Peyer's patch (tissue), 4 donors: Measurements from ENCODE around the gene ARF1. TPM values are rescaled to one million over a fixed set of nuclear protein-coding genes. Genes with fewer than 3 reads are reported as not detected.

Experiments
- DNase-seq, 3 donors: peaks; one replicate each; pipeline ENCODE4 v3.0.0-alpha.2; 2017 to 2019
- H3K27ac ChIP-seq, 4 donors: fragments of 200-600 bp; sonication (generic); one replicate each; pipeline ENCODE4 v1.5.1; 2016 to 2019
- H3K27me3 ChIP-seq, 2 donors: fragments of 200-600 bp; sonication (generic); one replicate each; pipeline ENCODE4 v1.5.1; 2019
- H3K36me3 ChIP-seq, 3 donors: fragments of 200-600 bp; sonication (generic); one replicate each; pipeline ENCODE4 v1.5.1; 2016 to 2019
- H3K4me1 ChIP-seq, 4 donors: fragments of 200-600 bp; sonication (generic); one replicate each; pipeline ENCODE4 v1.5.1; 2016 to 2019
- H3K4me3 ChIP-seq, 4 donors: fragments of 200-600 bp; sonication (generic); 1 replicate in 3 of 4; 2 replicates in 1 of 4; pipeline ENCODE4 v1.5.1; 2016 to 2019; ENCODE audit warnings: mild to moderate bottlenecking in 1 of 4
- H3K9me3 ChIP-seq, 4 donors: fragments of 200-600 bp; sonication (generic); one replicate each; pipeline ENCODE4 v1.5.1; 2016 to 2019; ENCODE audit warnings: mild to moderate bottlenecking in 1 of 4
- CTCF ChIP-seq, 6 experiments: fragments of 450-650 bp in 4 of 6; fragments of 200-600 bp in 2 of 6; sonication (generic) in 1 of 6; IDR thresholded peaks; one replicate each; pipeline ENCODE4 v1.5.1; 2017 to 2019; ENCODE audit warnings: antibody characterized with exemption in 6 of 6, mild to moderate bottlenecking in 3 of 6, moderate library complexity in 1 of 6
- POLR2A ChIP-seq, 2 donors: fragments of 450-650 bp; IDR thresholded peaks; one replicate each; pipeline ENCODE4 v1.5.1; 2017; ENCODE audit warnings: antibody characterized with exemption in 2 of 2, mild to moderate bottlenecking in 2 of 2, moderate library complexity in 2 of 2
- total RNA-seq, 4 donors: library from RNA; depleted of rRNA; stranded (reverse); fragments of >200 nt; gene quantifications; one replicate each; pipeline ENCODE4 v1.1.0, GENCODE V29; 2016

The ARF1 gene
- total RNA-seq, 4 donors from 2014 or later, result 243 to 434 (median 392) TPM

GRCh38 chr1:228120857-228121489, 38.5 kb downstream of the ARF1 start:
- no peak overlapping the region for H3K27ac ChIP-seq
- DNase-seq, result peak in 1 of 3 donors; percentile 1
- H3K9me3 ChIP-seq, result no peaks in the 10 kb centered on the region
- H3K4me3 ChIP-seq, result no peak overlapping the region
- no peaks in the 10 kb centered on the region for H3K4me1 ChIP-seq
- H3K36me3 ChIP-seq, result no peaks in the 10 kb centered on the region
- no peaks in the 10 kb centered on the region for H3K27me3 ChIP-seq
- TF ChIP-seq CTCF (IDR thresholded peaks at IDR 0.05), result no peak

- no peak overlapping the region for H3K4me3 ChIP-seq
- no peaks in the 10 kb centered on the region for H3K4me1 ChIP-seq
- H3K36me3 ChIP-seq, result no peaks in the 10 kb centered on the region
- H3K9me3 ChIP-seq, result no peaks in the 10 kb centered on the region
- TF ChIP-seq POLR2A (IDR thresholded peaks at IDR 0.05) (no peak), CTCF (IDR thresholded peaks at IDR 0.05) (no peak)
- peak in 1 of 3 donors; percentile 13 for DNase-seq
- H3K27me3 ChIP-seq, result no peaks in the 10 kb centered on the region
- no peak overlapping the region for H3K27ac ChIP-seq
Observed at GRCh38 chr1:228122921-228123441, 40.5 kb downstream of the ARF1 start.

GRCh38 chr1:228123505-228123904, 41.0 kb downstream of the ARF1 start:
- H3K27me3 ChIP-seq, result no peaks in the 10 kb centered on the region
- no peak overlapping the region for H3K4me3 ChIP-seq
- no peaks in the 10 kb centered on the region for H3K36me3 ChIP-seq
- no peak overlapping the region for H3K27ac ChIP-seq
- no peak for TF ChIP-seq CTCF (IDR thresholded peaks at IDR 0.05)
- TF ChIP-seq POLR2A (IDR thresholded peaks at IDR 0.05), result no peak
- H3K4me1 ChIP-seq, result no peaks in the 10 kb centered on the region
- peak in 1 of 3 donors; percentile 6 for DNase-seq
- no peaks in the 10 kb centered on the region for H3K9me3 ChIP-seq

- Histone ChIP-seq H3K4me1 (no peaks in the 10 kb centered on the region), H3K27me3 (no peaks in the 10 kb centered on the region), H3K36me3 (no peaks in the 10 kb centered on the region), H3K9me3 (no peaks in the 10 kb centered on the region), H3K27ac (no peak overlapping the region), H3K4me3 (no peak overlapping the region)
- no peak for TF ChIP-seq POLR2A (IDR thresholded peaks at IDR 0.05)
- no peak for TF ChIP-seq CTCF (IDR thresholded peaks at IDR 0.05)
- DNase-seq, result no peak
Observed at GRCh38 chr1:228125185-228125584, 42.7 kb downstream of the ARF1 start.

GRCh38 chr1:228131766-228132165, 49.3 kb downstream of the ARF1 start:
- TF ChIP-seq POLR2A (IDR thresholded peaks at IDR 0.05), result no peak
- no peak for TF ChIP-seq CTCF (IDR thresholded peaks at IDR 0.05)
- no peak overlapping the region for H3K27ac ChIP-seq
- DNase-seq, result peak in 1 of 3 donors; percentile 10

More at GRCh38 chr1:228131766-228132165, 49.3 kb downstream of the ARF1 start:
- no peaks in the 10 kb centered on the region for H3K4me1 ChIP-seq
- no peaks in the 10 kb centered on the region for H3K27me3 ChIP-seq
- H3K9me3 ChIP-seq, result no peaks in the 10 kb centered on the region
- no peaks in the 10 kb centered on the region for H3K36me3 ChIP-seq
- H3K4me3 ChIP-seq, result no peak overlapping the region
